Measurements from ENCODE around the gene GPC5.
"Not testable (repeated sequence)": the region's sequence is repeated elsewhere in the genome, so short reads cannot be mapped to it uniquely, and the experiment has no call there.

The GPC5 gene

DNA sequence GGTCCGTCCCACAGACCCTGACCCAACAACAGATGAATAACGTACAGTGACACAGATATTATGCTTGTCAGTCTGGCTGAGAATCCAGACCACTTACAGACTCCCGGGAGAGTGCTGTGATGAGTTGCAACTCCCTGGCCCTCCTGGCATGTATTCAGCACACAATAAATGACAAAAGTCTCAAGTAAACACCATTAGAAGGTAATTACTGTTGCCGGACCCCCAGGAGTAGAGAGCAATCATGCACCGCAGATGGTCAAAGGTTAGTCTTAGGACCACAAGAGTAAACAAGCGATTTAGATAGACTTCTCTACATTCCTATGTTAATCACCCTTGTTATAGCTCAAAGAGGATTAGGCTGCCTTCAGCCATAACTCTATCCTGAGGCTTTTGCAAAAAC is 1101.8 kb downstream of the GPC5 start:
- no peak for DNase-seq

DNA sequence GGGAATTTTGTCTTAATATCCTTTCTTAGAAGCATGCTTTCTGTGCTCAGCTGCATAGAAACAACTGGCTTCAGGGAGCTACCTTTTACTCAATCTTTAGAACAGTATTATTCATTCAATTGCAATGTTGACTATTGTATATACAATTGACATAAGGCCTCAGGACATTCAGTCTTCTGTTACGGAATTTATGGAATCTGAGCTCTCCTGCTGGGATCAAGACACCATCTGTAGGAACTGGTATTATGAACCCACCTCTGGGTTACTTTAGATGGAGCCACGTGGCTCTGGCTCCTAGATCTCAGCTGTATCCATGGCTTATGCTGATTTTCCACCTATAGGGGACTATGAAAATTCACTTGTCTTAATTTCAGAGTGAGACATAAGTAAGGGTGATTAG is 1112.0 kb downstream of the GPC5 start:
- no peak for DNase-seq

DNA sequence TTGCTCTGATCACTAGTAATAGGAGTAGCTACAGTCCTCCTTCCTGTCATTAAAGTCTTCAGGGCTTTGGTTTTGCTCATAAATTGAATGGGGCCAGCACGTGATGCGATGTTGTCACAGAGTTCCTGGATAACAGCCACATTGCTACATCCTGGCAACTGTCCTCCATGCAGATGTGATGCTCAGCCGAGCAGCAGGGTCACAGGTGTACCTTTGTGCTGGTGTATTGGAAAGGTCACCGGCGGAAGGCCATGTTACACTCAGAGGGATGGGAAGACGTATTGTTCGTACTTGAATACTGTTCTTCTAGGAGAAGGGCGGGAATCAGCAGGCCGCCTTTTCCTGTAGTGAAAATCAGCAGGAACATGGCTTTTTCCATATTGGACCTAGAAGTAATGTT is 1114.4 kb downstream of the GPC5 start:
- DNase-seq: no peak

DNA sequence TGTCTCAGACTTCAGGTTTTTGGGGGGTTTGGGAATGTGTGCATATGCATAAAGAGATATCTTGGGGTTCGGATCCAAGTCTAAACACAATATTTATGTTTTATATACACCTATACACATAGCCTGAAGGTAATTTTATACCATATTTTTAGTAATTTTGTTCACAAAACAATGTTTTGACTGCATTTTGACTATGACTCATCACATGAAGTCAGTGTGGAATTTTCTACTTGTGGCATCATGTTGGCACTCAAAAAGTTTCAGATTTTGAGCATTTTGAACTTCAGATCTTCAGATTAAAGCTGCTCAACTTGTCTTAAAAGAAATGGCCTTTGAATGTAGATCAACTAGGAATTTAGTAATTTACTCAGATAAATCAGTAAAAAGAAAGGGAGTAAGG is 1115.3 kb downstream of the GPC5 start:
- DNase-seq: no peak

DNA sequence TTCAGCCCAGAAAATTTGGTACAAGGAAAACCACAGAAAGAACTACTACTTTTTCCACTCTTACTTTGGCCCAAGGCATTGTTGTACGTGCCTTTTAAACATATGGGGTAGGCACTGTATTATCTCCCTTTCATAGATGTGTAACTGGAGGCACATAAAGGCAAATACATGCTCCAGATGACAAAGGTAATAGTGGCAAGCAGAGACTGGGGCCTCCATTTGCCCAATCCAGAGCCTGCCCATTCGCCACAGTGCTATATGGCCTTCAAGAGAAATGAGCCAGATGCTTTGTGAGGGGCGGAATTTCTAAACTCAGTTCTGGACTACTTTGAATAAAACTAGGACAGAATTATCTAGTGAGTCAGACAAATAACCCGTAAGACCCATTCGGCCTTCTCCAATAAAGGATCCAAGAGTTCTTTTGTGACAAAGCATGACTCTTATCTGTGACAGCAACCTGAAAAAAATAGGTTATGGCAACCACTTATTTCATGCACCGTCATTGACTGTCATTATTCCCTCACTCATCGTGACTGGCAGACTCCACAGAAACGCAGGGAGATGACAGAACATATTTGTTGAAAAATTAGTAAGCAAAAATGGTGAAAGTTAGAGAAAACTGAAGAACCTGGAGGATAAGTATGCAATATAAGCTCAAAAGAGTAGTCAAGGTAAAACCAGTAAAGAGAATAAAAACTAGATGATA is 1116.2 kb downstream of the GPC5 start:
- no peak for DNase-seq

DNA sequence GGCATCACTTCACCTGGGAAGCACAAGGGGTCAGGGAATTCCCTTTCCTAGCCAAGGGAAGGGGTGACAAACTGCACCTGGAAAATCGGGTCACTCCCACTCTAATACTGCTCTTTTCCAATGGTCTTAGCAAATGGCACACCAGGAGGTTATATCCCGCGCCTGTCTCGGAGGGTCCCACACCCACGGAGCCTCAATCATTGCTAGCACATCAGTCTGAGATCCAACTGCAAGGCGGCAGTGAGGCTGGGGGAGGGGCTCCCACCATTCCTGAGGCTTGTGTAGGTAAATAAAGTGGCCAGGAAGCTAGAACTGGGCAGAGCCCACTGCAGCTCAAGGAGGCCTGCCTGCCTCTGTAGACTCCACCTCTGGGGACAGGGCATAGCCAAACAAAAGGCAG is 1118.5 kb downstream of the GPC5 start:
- DNase-seq: not testable (repeated sequence)

DNA sequence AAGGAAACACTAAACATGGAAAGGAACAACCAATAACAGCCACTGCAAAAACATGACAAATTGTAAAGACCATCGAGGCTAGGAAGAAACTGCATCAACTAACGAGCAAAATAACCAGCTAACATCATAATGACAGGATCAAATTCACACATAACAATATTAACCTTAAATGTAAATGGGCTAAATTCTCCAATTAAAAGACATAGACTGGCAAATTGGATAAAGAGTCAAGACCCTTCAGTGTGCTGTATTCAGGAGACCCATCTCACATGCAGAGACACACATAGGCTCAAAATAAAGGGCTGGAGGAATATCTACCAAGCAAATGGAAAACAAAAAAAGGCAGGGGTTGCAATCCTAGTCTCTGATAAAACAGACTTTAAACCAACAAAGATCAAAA is 1120.2 kb downstream of the GPC5 start:
- DNase-seq: not testable (repeated sequence)

DNA sequence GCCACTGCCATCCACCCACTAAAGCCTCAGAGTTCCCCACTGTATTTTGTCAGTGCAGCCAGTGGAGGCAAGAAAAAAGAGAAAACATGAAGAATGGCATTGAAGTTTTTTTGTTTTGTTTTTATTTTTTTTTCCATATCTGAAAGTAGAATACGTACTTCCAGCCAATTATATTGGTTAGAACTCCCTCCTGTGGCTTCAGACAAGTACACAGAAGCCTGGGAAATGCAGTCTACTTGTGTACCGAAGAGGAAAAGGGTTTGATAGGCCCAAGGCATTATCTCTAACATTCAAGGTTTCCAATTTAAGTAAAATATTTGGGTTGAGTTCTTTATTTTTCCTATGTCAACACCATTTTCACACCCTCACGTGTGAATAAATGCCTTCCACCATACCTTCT is 1131.9 kb downstream of the GPC5 start:
- no peak for DNase-seq

DNA sequence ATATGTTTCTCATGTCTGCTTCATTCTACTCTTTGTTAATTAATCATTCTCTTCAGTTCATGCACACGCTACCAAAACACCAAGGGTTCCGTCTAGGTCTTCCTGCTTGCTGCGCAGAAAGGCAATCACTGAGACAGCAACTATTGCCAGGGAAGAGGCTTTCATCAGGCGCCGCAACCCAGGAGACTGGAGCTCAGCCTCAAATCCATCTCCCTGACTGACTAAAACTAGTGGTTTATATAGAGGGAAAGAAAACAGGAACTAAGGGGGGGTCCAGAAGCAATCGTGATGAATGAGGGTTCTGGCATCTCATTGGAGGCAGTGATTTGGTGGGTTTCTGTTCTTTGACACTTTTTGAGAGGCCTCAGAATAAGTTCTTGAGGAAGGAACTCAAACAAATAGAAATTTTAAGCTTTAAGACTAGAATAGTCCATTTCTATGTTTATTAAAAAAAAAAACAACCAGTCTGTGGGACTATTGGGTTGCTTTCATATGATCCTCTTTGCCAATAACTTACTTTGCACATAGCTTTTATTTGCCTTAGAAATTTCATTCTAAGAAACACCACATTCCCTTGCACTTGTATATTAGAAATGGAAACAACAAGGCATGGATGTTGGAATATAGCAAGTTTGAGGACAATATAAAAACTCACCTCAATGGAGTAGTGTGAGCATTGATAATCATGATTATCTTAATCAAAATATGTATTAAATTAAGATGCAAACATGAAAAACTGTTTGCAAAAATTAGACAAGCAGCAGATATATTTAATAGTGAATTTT is 1137.0 kb downstream of the GPC5 start:
- no peak for DNase-seq

DNA sequence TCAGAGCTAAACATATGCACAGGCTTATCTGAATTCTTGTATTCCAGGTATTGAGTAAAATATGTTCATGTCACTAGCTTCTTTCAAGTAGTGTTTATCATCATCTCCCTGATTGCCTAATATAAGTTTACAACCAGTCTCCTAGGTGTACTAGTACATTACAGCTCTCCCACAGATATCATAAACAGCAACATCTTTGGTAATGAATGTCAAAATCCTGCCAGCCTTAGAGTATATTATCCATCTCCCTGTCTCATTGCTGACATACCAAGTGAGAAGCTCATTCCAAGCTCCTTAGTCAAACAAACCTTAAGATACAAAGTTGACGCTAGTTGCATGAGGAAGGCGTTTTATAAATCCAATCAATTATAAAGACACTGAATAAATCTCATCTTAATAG is 1139.0 kb downstream of the GPC5 start:
- DNase-seq: no peak

DNA sequence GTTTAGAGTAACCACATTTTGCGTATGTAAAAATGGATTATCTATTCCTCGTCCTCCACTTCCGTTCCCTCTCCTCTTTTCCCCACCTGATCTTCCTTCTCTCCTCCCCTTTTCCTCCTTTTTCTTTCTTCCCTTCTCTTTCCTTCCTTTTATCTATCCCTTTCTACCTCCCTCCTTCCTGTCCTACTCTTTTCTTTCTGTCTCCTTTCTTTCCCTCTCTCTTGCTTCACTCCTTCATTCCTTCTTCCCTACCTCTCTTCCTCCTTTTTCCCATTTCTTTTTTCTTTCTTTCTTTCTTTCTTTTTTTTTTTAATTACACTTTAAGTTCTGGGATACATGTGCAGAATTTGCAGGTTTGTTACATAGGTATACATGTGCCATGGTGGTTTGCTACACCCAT is 1139.7 kb downstream of the GPC5 start:
- DNase-seq: no peak

DNA sequence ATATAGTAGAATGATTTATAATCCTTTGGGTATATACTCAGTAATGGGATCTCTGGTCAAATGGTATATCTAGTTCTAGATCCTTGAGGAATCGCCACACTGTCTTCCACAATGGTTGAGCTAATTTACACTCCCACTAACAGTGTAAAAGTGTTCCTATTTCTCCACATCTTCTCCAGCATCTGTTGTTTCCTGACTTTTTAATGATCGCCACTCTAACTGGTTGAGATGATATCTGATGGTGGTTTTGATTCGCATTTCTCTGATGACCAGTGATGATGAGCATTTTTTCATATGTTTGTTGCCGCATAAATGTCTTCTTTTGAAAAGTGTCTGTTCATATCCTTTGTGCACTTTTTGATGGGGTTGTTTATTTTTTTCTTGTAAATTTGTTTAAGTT is 1140.7 kb downstream of the GPC5 start:
- DNase-seq: not testable (repeated sequence)

DNA sequence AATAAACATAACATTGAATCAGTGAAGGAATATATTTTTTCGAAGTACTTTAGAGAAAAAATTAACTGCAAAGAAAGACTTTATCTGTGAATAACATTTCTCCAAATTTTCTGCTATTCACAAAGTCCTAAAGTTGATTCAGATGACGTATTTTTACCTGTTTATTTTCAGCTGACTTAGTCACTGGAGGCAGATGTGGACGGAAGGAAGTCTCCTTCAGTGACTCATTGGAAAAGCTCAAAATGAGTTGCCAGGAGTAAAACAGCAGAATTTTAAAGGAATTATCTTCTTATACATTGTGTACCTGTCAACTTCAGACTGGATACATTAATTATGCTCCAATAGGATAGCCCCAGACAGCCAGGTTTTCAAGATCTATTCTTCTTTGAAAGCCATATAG is 1148.8 kb downstream of the GPC5 start:
- no peak for DNase-seq

DNA sequence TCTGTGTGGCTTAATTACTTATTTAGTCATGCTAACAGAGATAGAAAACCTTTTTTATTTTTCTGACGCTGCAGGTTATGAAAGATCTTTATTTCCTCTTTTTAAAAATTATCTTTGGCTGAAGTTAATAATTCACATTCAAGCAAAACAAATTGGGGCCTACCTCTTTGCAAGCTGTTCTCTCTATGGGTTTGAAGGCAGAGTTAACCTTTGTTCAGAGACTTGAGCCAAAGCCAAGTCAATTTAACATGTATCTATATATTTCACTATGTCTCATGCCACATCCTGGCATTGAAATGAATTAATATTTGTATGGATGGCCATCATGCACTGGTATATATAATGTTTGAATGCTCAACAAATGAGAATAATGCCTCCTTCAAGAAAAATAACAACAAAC is 1150.9 kb downstream of the GPC5 start:
- no peak for DNase-seq

DNA sequence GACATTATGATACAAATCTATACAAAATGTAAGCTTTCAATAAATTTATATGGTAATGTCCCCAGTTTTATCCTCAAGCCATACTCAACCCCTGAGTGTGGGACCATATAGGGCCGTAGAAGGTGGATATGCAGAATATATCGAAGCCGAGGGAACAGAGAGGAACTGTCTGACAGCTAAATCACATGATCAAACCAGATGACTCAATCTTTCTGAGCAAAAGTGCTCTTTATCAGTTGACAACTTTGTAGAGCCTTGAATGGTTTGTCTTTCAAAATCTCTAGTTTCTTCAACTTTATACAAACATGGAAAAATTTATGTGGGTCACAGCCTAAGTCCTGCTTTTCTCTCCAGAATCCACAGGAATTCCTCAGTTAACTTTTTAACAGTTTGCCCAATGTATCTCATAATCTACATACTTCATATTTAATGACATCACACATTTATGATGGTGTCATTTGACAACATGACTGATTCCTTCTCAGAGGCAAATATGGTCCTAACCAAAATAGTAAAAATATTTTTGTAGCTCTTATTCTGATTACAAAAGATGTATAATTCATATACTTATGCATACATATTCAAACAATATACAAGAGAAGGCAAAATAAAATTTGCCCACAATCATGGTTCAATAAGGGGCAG is 1155.2 kb downstream of the GPC5 start:
- DNase-seq: no peak

DNA sequence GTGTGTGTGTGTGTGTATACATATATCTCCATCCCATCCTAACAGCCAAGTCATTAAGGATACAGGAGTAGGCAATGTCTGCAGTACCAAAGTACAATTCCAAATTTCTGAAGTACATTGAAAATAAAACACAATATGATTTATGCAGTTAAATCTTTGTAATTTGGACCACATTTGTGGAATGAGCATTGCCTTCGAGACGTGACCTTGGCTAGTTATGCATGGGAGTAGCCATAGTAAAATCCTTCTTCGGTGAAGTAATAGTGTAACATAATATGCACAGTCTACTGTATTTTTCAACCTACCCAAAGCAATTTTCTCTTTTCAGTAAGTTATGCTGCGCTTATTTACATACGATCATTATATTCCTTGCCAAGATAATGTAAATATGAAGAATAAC is 1162.5 kb downstream of the GPC5 start:
- DNase-seq: no peak

DNA sequence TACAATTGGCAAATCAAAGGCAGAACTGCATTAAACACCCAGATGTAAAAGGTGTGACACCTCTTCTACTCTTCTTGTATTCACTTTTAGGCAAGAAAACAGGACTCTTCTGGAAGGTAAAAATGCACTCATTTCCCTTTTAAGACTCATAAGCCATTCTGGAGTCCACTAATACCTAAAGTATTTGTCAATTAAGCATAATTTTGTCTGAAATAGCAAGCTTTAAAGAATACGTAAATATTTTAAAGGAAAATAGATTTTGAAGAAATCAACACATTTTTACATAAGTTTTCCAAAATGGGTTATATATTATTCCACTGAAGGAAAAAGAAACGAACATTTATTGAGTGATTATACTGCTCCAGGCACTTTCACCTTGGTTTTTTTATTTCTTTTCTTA is 1166.5 kb downstream of the GPC5 start:
- no peak for DNase-seq

DNA sequence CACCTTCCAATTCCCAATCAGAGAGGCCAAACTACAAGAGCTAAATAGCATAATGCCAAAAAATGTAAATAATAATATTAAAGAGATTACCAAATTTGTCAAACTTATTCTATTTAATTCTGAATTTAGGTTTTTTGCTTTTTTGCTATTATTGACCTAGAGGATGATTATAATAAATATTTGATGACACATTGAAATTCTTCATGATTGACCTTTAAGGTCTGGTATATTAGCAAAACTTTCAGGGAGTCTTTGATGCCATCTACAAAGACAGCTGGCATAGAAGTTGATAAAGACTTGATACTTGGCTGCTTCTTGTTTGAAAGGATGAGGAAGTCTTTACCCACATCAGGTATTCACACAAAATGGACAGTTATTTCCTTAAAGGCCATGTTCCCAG is 1168.3 kb downstream of the GPC5 start:
- DNase-seq: no peak

DNA sequence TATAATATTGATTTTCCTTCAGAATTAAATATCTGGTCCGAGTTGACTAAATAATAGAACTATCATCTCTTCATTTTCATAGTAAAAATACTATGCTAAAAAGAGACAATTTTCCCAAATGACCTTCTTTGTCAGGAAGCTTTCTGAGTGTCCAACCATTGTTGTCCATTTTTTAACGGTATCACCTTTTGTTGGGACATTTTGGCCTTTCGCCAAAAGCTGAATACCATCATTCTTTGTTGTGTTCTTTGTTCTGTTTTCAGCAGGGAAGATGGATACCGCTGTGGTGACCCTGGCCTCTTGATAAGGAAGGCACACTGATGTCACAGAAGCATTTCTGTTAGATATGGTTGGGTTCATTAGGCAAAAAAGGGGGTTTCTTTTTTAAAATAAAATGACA is 1173.8 kb downstream of the GPC5 start:
- no peak for DNase-seq

DNA sequence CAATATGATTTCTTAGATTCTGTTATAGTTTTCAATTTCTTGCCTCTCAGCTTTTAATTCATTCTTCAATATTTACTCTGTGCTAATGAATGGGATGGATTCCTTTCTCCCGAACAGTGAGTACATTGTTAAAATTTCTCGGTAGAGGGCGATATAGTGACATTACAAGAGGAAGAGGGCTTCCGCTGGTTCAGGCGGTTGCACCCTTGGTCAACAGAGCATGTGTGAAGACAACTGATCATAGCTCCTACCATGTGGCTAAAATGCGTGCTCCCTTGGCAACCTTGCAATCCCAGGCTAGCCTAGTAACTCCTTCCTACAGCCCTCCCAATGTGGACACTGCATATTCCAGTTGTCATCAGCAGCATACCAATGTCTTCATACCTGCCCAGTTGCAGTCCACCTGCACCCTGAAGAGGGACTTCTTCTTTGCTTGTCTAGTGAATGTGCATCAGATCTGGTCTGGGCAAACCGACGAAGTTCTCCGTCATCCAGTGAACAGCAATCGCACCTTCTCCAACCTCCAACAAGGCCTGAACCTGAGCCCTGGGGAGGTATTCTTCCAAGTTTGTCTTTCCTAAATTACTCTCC is 1175.1 kb downstream of the GPC5 start:
- no peak for DNase-seq

DNA sequence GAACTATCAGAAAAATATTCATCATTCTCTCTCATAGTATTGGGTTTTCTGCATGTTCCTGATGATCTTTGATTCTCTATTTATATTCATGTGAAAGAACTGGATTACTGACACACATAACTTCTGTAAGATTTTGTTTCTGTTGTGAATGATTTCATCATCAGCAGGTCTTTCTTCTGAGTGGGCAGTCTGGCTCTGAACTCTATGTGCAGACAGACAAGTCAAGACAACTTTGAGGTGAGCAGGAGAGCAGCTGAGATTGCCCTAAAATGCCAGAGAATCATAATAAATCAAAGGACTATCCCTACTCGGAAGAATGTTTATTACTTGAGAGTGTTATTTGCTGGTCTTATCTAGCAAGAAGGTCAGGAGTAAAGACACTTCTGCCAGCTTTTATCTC is 1176.1 kb downstream of the GPC5 start:
- DNase-seq: no peak

DNA sequence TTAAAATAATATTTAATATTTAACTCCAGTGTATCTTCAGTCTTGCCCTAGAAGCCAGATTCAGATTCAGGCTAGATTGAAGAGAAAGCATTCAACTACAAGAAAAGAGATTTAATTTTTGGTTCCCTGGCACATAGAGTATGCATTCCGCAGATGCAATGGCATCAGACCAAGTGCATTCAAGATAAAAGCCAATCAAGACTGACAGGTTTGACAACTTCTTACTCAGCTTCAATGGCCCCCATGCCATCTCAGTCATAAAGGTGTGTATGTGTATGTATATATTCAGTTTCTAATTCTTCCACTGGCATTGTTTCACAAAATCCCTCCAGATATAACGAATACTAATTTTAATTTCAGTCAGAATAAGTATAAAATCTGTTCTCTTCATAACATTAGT is 1177.4 kb downstream of the GPC5 start:
- DNase-seq: no peak

DNA sequence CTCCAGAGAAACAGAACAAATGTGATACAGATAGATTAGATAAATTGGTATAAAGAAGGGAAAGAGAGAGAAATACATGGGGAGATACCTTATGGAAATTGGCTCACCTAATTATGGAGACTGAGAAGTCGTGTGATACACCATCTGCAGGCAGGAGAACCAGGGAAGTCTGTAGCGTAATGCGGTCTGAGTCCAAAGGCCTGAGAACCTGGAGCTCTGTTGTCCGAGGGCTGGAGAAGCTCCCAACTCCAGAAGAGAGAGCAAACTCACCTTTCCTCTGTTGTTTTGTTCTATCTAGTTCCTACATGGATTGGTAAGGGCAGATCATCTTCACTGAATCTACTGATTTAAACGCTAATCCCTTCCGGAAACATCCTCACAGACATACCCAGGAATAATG is 1179.9 kb downstream of the GPC5 start:
- no peak for DNase-seq

DNA sequence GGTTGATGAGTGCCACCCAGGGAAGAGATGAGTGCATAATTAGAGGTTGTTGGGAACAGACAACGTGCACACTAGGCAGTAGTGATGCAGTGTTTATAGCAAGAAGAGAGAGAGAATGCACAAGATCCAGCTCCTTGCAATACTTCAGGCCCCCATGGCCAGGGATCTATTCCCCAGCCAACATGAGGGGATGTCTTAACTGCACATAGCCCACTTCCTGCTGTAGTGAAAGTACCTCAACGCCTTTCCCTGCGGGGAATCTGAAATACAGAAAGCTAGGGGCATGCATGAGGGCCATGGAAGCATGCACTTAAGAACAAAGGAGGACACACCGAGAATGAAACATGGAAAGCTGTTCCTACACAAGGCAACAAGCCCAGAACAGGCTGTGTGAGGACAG is 1191.5 kb downstream of the GPC5 start:
- no peak for DNase-seq

Measured in suppressor macrophage (primary cell).